SK-N-SH treated with all-trans-retinoic acid at 6 μM for 48 hours (cell line): ENCODE results near the gene DCDC2C.
A peak's percentile ranks its signal among the peaks of the same experiment; 100 is the strongest.

Source experiments
- ATAC-seq: fragments of 200-7000 bp; cut with Tn5 transposase; 3 replicates; pipeline ENCODE4 v1.9.1; 2020; ENCODE audit warnings: mild to moderate bottlenecking, moderate library complexity
- ARNTL ChIP-seq: fragments of 450-650 bp; formaldehyde crosslinking; IDR thresholded peaks from 2 replicates; pipeline ENCODE4 v1.5.0; 2020; ENCODE audit warnings: low read depth, mild to moderate bottlenecking, moderate library complexity, borderline replicate concordance
- BACH2 ChIP-seq: fragments of 250-450 bp; sonication (Bioruptor Pico); IDR thresholded peaks from 2 replicates; pipeline ENCODE4 v1.9.0; 2021; ENCODE audit warnings: mild to moderate bottlenecking, borderline replicate concordance
- CSDC2 ChIP-seq: fragments of 250-450 bp; sonication (Bioruptor Pico); IDR thresholded peaks from 2 replicates; pipeline ENCODE4 v1.5.0; 2020; ENCODE audit warnings: mild to moderate bottlenecking, moderate library complexity
- CSRNP3 ChIP-seq: fragments of 250-450 bp; sonication (Bioruptor Pico); IDR thresholded peaks from 2 replicates; pipeline ENCODE4 v1.5.1; 2021; ENCODE audit warnings: mild to moderate bottlenecking, moderate library complexity
- ESRRG ChIP-seq: fragments of 250-450 bp; sonication (Bioruptor Pico); IDR thresholded peaks from 2 replicates; pipeline ENCODE4 v1.6.1; 2021; ENCODE audit warnings: mild to moderate bottlenecking
- GLIS3 ChIP-seq: fragments of 250-450 bp; sonication (Bioruptor Pico); IDR thresholded peaks from 2 replicates; pipeline ENCODE4 v1.5.0; 2020; ENCODE audit warnings: mild to moderate bottlenecking, moderate library complexity
- OSR1 ChIP-seq: fragments of 250-450 bp; sonication (Bioruptor Pico); IDR thresholded peaks from 2 replicates; pipeline ENCODE4 v1.8.0; 2022; ENCODE audit warnings: moderate library complexity, mild to moderate bottlenecking, inconsistent platforms
- PATZ1 ChIP-seq: fragments of 250-450 bp; sonication (Bioruptor Pico); IDR thresholded peaks from 2 replicates; pipeline ENCODE4 v1.8.0; 2020; ENCODE audit warnings: mild to moderate bottlenecking, moderate library complexity, borderline replicate concordance
- POU6F1 ChIP-seq: fragments of 250-450 bp; sonication (Bioruptor Pico); IDR thresholded peaks from 2 replicates; pipeline ENCODE4 v1.8.0; 2021; ENCODE audit warnings: low read depth, mild to moderate bottlenecking, moderate library complexity, borderline replicate concordance
- PPARA ChIP-seq: fragments of 250-450 bp; sonication (Bioruptor Pico); IDR thresholded peaks from 2 replicates; pipeline ENCODE4 v1.5.0; 2020; ENCODE audit warnings: mild to moderate bottlenecking, borderline replicate concordance
- RARB ChIP-seq: fragments of 250-450 bp; sonication (Bioruptor Pico); IDR thresholded peaks from 2 replicates; pipeline ENCODE4 v1.8.0; 2021; ENCODE audit warnings: mild to moderate bottlenecking, moderate library complexity
- SNAI2 ChIP-seq: fragments of 250-450 bp; sonication (Bioruptor Pico); IDR thresholded peaks from 2 replicates; pipeline ENCODE4 v1.5.0; 2020; ENCODE audit warnings: mild to moderate bottlenecking, moderate library complexity
- TCF4 ChIP-seq: fragments of 250-450 bp; sonication (Bioruptor Pico); IDR thresholded peaks from 2 replicates; pipeline ENCODE4 v1.8.0; 2021; ENCODE audit warnings: mild to moderate bottlenecking, moderate library complexity, borderline replicate concordance
- TOX ChIP-seq: fragments of 250-450 bp; sonication (Bioruptor Pico); IDR thresholded peaks from 2 replicates; pipeline ENCODE4 v1.8.0; 2021; ENCODE audit warnings: mild to moderate bottlenecking, moderate library complexity, borderline replicate concordance
- ZC3H10 ChIP-seq: fragments of 250-450 bp; sonication (Bioruptor Pico); IDR thresholded peaks from 2 replicates; pipeline ENCODE4 v1.5.1; 2021; ENCODE audit warnings: mild to moderate bottlenecking, moderate library complexity
- ZFP3 ChIP-seq: fragments of 250-450 bp; sonication (Bioruptor Pico); IDR thresholded peaks from 2 replicates; pipeline ENCODE4 v1.5.0; 2020; ENCODE audit warnings: mild to moderate bottlenecking, moderate library complexity
- ZFP30 ChIP-seq: fragments of 450-650 bp; formaldehyde crosslinking; IDR thresholded peaks from 2 replicates; pipeline ENCODE4 v1.5.0; 2022; ENCODE audit warnings: mild to moderate bottlenecking, moderate library complexity
- ZNF565 ChIP-seq: fragments of 450-650 bp; formaldehyde crosslinking; conservative IDR thresholded peaks from 2 replicates; pipeline ENCODE4 v1.5.0; 2020; ENCODE audit warnings: low read depth, mild to moderate bottlenecking, moderate library complexity
- ZNF70 ChIP-seq: fragments of 450-650 bp; formaldehyde crosslinking; IDR thresholded peaks from 2 replicates; pipeline ENCODE4 v1.5.0; 2020; ENCODE audit warnings: mild to moderate bottlenecking, moderate library complexity
- ZNF8 ChIP-seq: fragments of 450-650 bp; formaldehyde crosslinking; IDR thresholded peaks from 2 replicates; pipeline ENCODE4 v1.5.0; 2020; ENCODE audit warnings: mild to moderate bottlenecking, moderate library complexity
- TF ChIP-seq, protein P1 (sequence below): fragments of 250-450 bp; sonication (Bioruptor Pico); IDR thresholded peaks from 2 replicates; pipeline ENCODE4 v1.5.1; 2020; ENCODE audit warnings: low read depth, mild to moderate bottlenecking, moderate library complexity

Gene DCDC2C

GRCh38 chr2:3780477-3781402 lies 77.4 kb downstream of the DCDC2C start:
- TF ChIP-seq SNAI2 (no peak), POU6F1 (no peak), ZFP3 (CRISPR knock-in tag) (no peak)

GRCh38 chr2:3784731-3785130 lies 81.4 kb downstream of the DCDC2C start:
- no peak for ATAC-seq
- TF ChIP-seq TOX (CRISPR knock-in tag) = no peak
- no peak for TF ChIP-seq RARB (CRISPR knock-in tag)
- TF ChIP-seq ARNTL (CRISPR knock-in tag) = no peak
- TF ChIP-seq BACH2 (CRISPR knock-in tag) = no peak
- no peak for TF ChIP-seq PPARA
- TF ChIP-seq ZNF8 = no peak
- TF ChIP-seq, protein P1, sequence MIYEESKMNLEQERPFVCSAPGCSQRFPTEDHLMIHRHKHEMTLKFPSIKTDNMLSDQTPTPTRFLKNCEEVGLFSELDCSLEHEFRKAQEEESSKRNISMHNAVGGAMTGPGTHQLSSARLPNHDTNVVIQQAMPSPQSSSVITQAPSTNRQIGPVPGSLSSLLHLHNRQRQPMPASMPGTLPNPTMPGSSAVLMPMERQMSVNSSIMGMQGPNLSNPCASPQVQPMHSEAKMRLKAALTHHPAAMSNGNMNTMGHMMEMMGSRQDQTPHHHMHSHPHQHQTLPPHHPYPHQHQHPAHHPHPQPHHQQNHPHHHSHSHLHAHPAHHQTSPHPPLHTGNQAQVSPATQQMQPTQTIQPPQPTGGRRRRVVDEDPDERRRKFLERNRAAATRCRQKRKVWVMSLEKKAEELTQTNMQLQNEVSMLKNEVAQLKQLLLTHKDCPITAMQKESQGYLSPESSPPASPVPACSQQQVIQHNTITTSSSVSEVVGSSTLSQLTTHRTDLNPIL (CRISPR knock-in tag) = no peak
- no peak for TF ChIP-seq TCF4
- TF ChIP-seq PATZ1 (CRISPR knock-in tag) = no peak
- TF ChIP-seq, all 23 proteins: peak for 0

More at GRCh38 chr2:3780477-3781402, 77.4 kb downstream of the DCDC2C start:
- peak; percentile 79; the same call in 2 of the 3 replicates for ATAC-seq

- ATAC-seq = no peak
- TF ChIP-seq GLIS3 (CRISPR knock-in tag) (no peak), ZFP30 (CRISPR knock-in tag) (no peak), ZNF8 (no peak), TCF4 (no peak), TOX (CRISPR knock-in tag) (no peak), RARB (CRISPR knock-in tag) (no peak), POU6F1 (no peak), OSR1 (no peak), ESRRG (CRISPR knock-in tag) (no peak), ZNF565 (CRISPR knock-in tag) (no peak), ZFP3 (CRISPR knock-in tag) (no peak), SNAI2 (no peak), ZNF70 (CRISPR knock-in tag) (no peak)
Measured at GRCh38 chr2:3785220-3785889, 82.0 kb downstream of the DCDC2C start.

DNA sequence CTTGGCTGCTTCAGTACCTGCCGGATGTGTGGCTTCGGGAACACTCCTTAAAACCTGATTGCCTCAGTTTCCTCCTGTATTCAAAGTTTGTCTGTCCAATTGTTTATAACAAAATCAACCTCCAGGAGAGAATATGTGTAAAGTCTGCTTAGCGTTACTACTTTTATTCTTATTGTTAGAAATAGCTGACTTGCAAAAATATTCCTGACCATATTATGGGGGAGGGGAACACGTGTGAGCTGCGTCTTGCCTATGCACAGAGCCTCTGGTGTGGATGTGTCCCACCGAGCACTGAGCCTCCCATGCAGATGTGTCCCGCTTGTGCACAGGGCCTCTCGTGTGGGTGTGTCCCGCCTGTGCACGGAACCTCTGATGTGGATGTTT lies 82.5 kb downstream of the DCDC2C start:
- no peak for ATAC-seq
- TF ChIP-seq POU6F1 = no peak
- no peak for TF ChIP-seq SNAI2
- TF ChIP-seq CSDC2 (CRISPR knock-in tag) = no peak
- TF ChIP-seq BACH2 (CRISPR knock-in tag) = no peak
- TF ChIP-seq, protein P1 (CRISPR knock-in tag) = no peak
- TF ChIP-seq CSRNP3 (CRISPR knock-in tag) = no peak
- TF ChIP-seq ZNF70 (CRISPR knock-in tag) = no peak
- no peak for TF ChIP-seq ZFP3 (CRISPR knock-in tag)
- TF ChIP-seq ZC3H10 = no peak
- no peak for TF ChIP-seq PATZ1 (CRISPR knock-in tag)
- no peak for TF ChIP-seq ZNF565 (CRISPR knock-in tag)
- TF ChIP-seq ZNF8 = no peak
